GM19397 (cell line): Measurements from ENCODE around the gene XCR1.
"Not testable (repeated sequence)": the region's sequence is repeated elsewhere in the genome, so short reads cannot be mapped to it uniquely, and the experiment has no call there.

Experiments
- ATAC-seq: cut with Tn5 transposase; IDR thresholded peaks from one replicate; pipeline ENCODE4 v1.9.1; 2021; ENCODE audit warnings: mild to moderate bottlenecking, moderate library complexity; ENCODE audit not compliant: unreplicated experiment

The XCR1 gene

GRCh38 chr3:46046231-46046630, 18.9 kb upstream of the XCR1 start:
- not testable (repeated sequence) for ATAC-seq

- ATAC-seq: no peak
Observed at GRCh38 chr3:46038916-46039315, 11.6 kb upstream of the XCR1 start.

- not testable (repeated sequence) for ATAC-seq
Observed at GRCh38 chr3:46038071-46038470, 10.8 kb upstream of the XCR1 start.

GRCh38 chr3:46036191-46036590, 8.9 kb upstream of the XCR1 start:
- no peak for ATAC-seq

GRCh38 chr3:46031747-46032146, 4.5 kb upstream of the XCR1 start:
- no peak for ATAC-seq

GRCh38 chr3:46031269-46031668, 4.0 kb upstream of the XCR1 start:
- no peak for ATAC-seq

- ATAC-seq: no peak
Observed at GRCh38 chr3:46030626-46031025, 3.3 kb upstream of the XCR1 start.

- no peak for ATAC-seq
Observed at GRCh38 chr3:46029953-46030543, 2.8 kb upstream of the XCR1 start.

- ATAC-seq: no peak
Observed at GRCh38 chr3:46027736-46028397, 584 bp upstream of the XCR1 start.

- no peak for ATAC-seq
Observed at GRCh38 chr3:46025139-46025538, 2.1 kb downstream of the XCR1 start.

GRCh38 chr3:46024131-46024530, 3.2 kb downstream of the XCR1 start:
- ATAC-seq: no peak

GRCh38 chr3:46022909-46023785, 4.1 kb downstream of the XCR1 start:
- no peak for ATAC-seq

- no peak for ATAC-seq
Observed at GRCh38 chr3:46021516-46021915, 5.8 kb downstream of the XCR1 start.

GRCh38 chr3:46020766-46021510, 6.3 kb downstream of the XCR1 start:
- no peak for ATAC-seq

- ATAC-seq: no peak
Observed at GRCh38 chr3:46019707-46020106, 7.6 kb downstream of the XCR1 start.

GRCh38 chr3:46017720-46018119, 9.6 kb downstream of the XCR1 start:
- ATAC-seq: no peak

- no peak for ATAC-seq
Observed at GRCh38 chr3:46013316-46014094, 13.8 kb downstream of the XCR1 start.

GRCh38 chr3:46012246-46012645, 15.0 kb downstream of the XCR1 start:
- ATAC-seq: no peak

GRCh38 chr3:46010519-46011113, 16.7 kb downstream of the XCR1 start:
- ATAC-seq: no peak

GRCh38 chr3:46008058-46008457, 19.2 kb downstream of the XCR1 start:
- ATAC-seq: no peak
